ENCODE measurements around the gene RBM48. TPM values are rescaled to one million over a fixed set of nuclear protein-coding genes. Genes with fewer than 3 reads are reported as not detected.

RBM48 gene
- total RNA-seq, 1 experiment from 2014 or later = 14.4 TPM

GRCh38 chr7:92586403-92586802 is 57.8 kb downstream of the RBM48 start:
- TF ChIP-seq EZH2 (IDR thresholded peaks at IDR 0.05; ENCODE audit: borderline replicate concordance, low read depth, low read length, poor library complexity, severe bottlenecking) = no peak
- peak; percentile 12 for DNase-seq (ENCODE audit: low spot score)
- BruUV-seq (replicated peaks) = no TSS peak
- H3K27me3 ChIP-seq (replicated peaks; ENCODE audit: insufficient read depth, low read depth, low read length, poor library complexity) = no peaks in the 10 kb centered on the region
- ChIA-PET CTCF (no interaction called here), POLR2A (ENCODE audit: low non-redundant PET) (no interaction called here)
- H3K4me3 ChIP-seq (ENCODE audit: low read depth, low read length, poor library complexity, severe bottlenecking) = no peak overlapping the region
- H3K27ac ChIP-seq (ENCODE audit: low read depth, low read length, poor library complexity, severe bottlenecking) = no peak overlapping the region
- H3K4me1 ChIP-seq (ENCODE audit: insufficient read depth, low read length, poor library complexity, severe bottlenecking) = peaks cover 19% of the 10 kb centered on the region
- intact Hi-C loops (cut with micrococcal nuclease; ENCODE audit: unreplicated experiment) = no loop called here
- H3K36me3 ChIP-seq (ENCODE audit: insufficient read depth, low read length, poor library complexity, severe bottlenecking) = no peaks in the 10 kb centered on the region
- H3K9me3 ChIP-seq (ENCODE audit: low read depth, low read length, poor library complexity, severe bottlenecking) = no peaks in the 10 kb centered on the region

- H3K27me3 ChIP-seq (replicated peaks; ENCODE audit: insufficient read depth, low read depth, low read length, poor library complexity) = no peaks in the 10 kb centered on the region
- no peaks in the 10 kb centered on the region for H3K9me3 ChIP-seq (ENCODE audit: low read depth, low read length, poor library complexity, severe bottlenecking)
- H3K4me1 ChIP-seq (ENCODE audit: insufficient read depth, low read length, poor library complexity, severe bottlenecking) = peaks cover 19% of the 10 kb centered on the region
- no peak for DNase-seq (ENCODE audit: low spot score)
- ChIA-PET POLR2A (ENCODE audit: low non-redundant PET) (interaction anchor here (0.7 kb wide), 1 partner anchor 61 kb away, joined by 3 read pairs; no protein-coding TSS in a partner anchor), CTCF (no interaction called here)
- intact Hi-C loops (cut with micrococcal nuclease; ENCODE audit: unreplicated experiment) = no loop called here
- no peak for TF ChIP-seq EZH2 (IDR thresholded peaks at IDR 0.05; ENCODE audit: borderline replicate concordance, low read depth, low read length, poor library complexity, severe bottlenecking)
- no peak for TF ChIP-seq CTCF (conservative IDR thresholded peaks at IDR 0.05; ENCODE audit: low read depth, low read length)
- no TSS peak for BruUV-seq (replicated peaks)
- H3K4me3 ChIP-seq (ENCODE audit: low read depth, low read length, poor library complexity, severe bottlenecking) = no peak overlapping the region
- H3K27ac ChIP-seq (ENCODE audit: low read depth, low read length, poor library complexity, severe bottlenecking) = no peak overlapping the region
- H3K36me3 ChIP-seq (ENCODE audit: insufficient read depth, low read length, poor library complexity, severe bottlenecking) = no peaks in the 10 kb centered on the region
These were observed 58.2 kb downstream of the RBM48 start for GRCh38 chr7:92586841-92587240.

Other genes with a start within 250 kb of the RBM48 start
- 19.4 and 23.3 TPM in 2 replicates for gene GATAD1, start 81.3 kb upstream of the RBM48 start, total RNA-seq (2021)
- gene ERVW-1, start 50.8 kb upstream of the RBM48 start, total RNA-seq (2021) = not detected in 2 replicates
- 9.0 and 15.9 TPM in 2 replicates for gene PEX1, start 275 bp upstream of the RBM48 start, total RNA-seq (2021)
- 32.7 and 39.7 TPM in 2 replicates for gene FAM133B, start 61.6 kb downstream of the RBM48 start, total RNA-seq (2021)